NT2/D1 (cell line): ENCODE data around the gene ACTR2.

Source experiments
- DNase-seq: peaks from one replicate; pipeline ENCODE4 v3.0.0-alpha.2; 2011; ENCODE audit warnings: low read depth, low spot score
- H3K27me3 ChIP-seq: 2 replicates; pipeline ENCODE4 v1.6.0; 2011; ENCODE audit warnings: mild to moderate bottlenecking; ENCODE audit not compliant: insufficient read length, insufficient read depth
- H3K36me3 ChIP-seq: 2 replicates; pipeline ENCODE4 v1.6.1; 2011; ENCODE audit warnings: mild to moderate bottlenecking, low read length, mixed read lengths; ENCODE audit not compliant: insufficient read depth, insufficient read length
- H3K4me1 ChIP-seq: 2 replicates; pipeline ENCODE4 v1.5.1; 2011; ENCODE audit not compliant: insufficient read depth, insufficient read length
- H3K4me3 ChIP-seq: 2 replicates; pipeline ENCODE4 v1.5.1; 2011; ENCODE audit warnings: low read depth; ENCODE audit not compliant: insufficient read length
- H3K9ac ChIP-seq: 2 replicates; pipeline ENCODE4 v1.6.0; 2011; ENCODE audit warnings: low read depth; ENCODE audit not compliant: insufficient read length
- H3K9me3 ChIP-seq: 2 replicates; pipeline ENCODE4 v1.5.1; 2011; ENCODE audit warnings: mild to moderate bottlenecking, low read length; ENCODE audit not compliant: insufficient read depth
- SUZ12 ChIP-seq: IDR thresholded peaks from 2 replicates; pipeline ENCODE4 v1.6.1; 2011; ENCODE audit not compliant: insufficient read length, insufficient read depth; ENCODE audit errors: extremely low read depth
- YY1 ChIP-seq: IDR thresholded peaks from 2 replicates; pipeline ENCODE4 v1.6.1; 2011; ENCODE audit not compliant: insufficient read length, insufficient read depth
- ZNF274 ChIP-seq: IDR thresholded peaks from 2 replicates; pipeline ENCODE4 v1.6.1; 2011; ENCODE audit warnings: mild to moderate bottlenecking, low read depth, low read length

The ACTR2 gene

DNA sequence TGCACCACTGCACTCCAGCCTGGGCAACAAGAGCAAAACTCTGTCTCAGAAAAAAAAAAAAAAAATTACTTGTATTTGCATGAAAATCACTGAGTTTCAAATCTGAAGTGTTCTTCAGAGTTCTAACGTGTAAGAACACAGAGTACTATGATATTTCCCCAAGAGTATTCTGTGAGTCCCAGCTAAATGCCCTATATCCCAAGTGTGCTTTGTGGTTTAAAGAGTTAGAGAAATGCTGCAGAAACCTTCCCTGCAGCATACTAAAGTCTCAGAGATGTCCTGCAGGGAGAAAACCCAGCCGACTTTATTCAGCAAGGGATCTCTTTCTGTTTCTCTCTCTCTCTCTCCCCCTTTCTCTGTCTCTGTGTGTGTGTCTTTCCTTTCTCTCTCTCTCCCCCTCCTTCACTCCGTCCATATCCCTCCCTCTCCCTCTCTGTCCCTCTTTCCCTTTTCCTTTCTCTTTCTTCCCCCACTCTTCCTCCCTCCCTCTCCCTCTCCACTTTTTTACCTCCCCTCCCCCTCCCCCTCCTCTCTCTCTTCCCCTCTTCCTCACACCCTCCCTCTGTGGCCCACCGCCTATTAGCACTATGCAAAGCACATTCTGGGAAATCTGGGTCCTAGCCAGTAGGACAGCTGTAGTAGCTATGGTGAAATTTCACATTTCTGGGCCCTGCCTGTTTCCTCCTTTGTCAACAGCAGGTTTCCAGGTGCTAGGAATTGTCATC is 54.2 kb downstream of the ACTR2 start:
- Histone ChIP-seq H3K9ac (no peak overlapping the region), H3K4me3 (no peak overlapping the region), H3K4me1 (no peaks in the 10 kb centered on the region), H3K27me3 (peaks cover 42% of the 10 kb centered on the region), H3K36me3 (no peaks in the 10 kb centered on the region), H3K9me3 (no peaks in the 10 kb centered on the region)
- TF ChIP-seq SUZ12, result no peak
- no peak for TF ChIP-seq ZNF274
- no peak for TF ChIP-seq YY1
- no peak for DNase-seq

GRCh38 chr2:65282477-65283053 is 54.9 kb downstream of the ACTR2 start:
- Histone ChIP-seq H3K4me3 (no peak overlapping the region), H3K27me3 (peaks cover 35% of the 10 kb centered on the region), H3K4me1 (no peaks in the 10 kb centered on the region), H3K9me3 (no peaks in the 10 kb centered on the region), H3K36me3 (no peaks in the 10 kb centered on the region), H3K9ac (peak overlapping the region; percentile 1)
- no peak for DNase-seq
- TF ChIP-seq YY1, result no peak
- TF ChIP-seq SUZ12, result no peak
- TF ChIP-seq ZNF274, result no peak

GRCh38 chr2:65287364-65287763 is 59.7 kb downstream of the ACTR2 start:
- Histone ChIP-seq H3K9me3 (no peaks in the 10 kb centered on the region), H3K9ac (no peak overlapping the region), H3K4me3 (no peak overlapping the region), H3K27me3 (peaks cover 5% of the 10 kb centered on the region), H3K4me1 (peaks cover 2% of the 10 kb centered on the region), H3K36me3 (no peaks in the 10 kb centered on the region)
- TF ChIP-seq YY1 (no peak), ZNF274 (no peak), SUZ12 (no peak)
- no peak for DNase-seq

GRCh38 chr2:65291216-65292105 is 63.8 kb downstream of the ACTR2 start:
- H3K27me3 ChIP-seq, result no peaks in the 10 kb centered on the region
- H3K4me3 ChIP-seq, result no peak overlapping the region
- H3K9me3 ChIP-seq, result no peaks in the 10 kb centered on the region
- no peaks in the 10 kb centered on the region for H3K36me3 ChIP-seq
- H3K4me1 ChIP-seq, result peaks cover 11% of the 10 kb centered on the region
- TF ChIP-seq YY1 (no peak), SUZ12 (no peak), ZNF274 (no peak)
- no peak for DNase-seq
- no peak overlapping the region for H3K9ac ChIP-seq

DNA sequence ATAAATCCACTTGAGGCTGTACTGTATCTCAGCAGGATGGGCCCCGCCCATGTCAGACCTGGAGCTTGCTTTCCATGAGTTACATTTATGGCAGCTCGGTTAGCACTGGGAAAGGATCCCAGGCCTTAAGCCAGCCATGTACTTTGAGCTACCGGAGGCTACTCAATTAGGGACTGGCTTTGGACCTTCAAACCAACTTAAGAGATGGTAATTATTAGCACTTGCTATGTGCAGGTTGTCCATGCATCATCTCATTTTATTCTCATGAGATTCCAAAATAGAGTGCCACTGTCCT is 64.4 kb downstream of the ACTR2 start:
- Histone ChIP-seq H3K36me3 (no peaks in the 10 kb centered on the region), H3K27me3 (no peaks in the 10 kb centered on the region), H3K9ac (no peak overlapping the region), H3K4me3 (no peak overlapping the region), H3K4me1 (peaks cover 11% of the 10 kb centered on the region), H3K9me3 (no peaks in the 10 kb centered on the region)
- TF ChIP-seq ZNF274, result no peak
- TF ChIP-seq YY1, result no peak
- no peak for TF ChIP-seq SUZ12
- DNase-seq, result no peak

DNA sequence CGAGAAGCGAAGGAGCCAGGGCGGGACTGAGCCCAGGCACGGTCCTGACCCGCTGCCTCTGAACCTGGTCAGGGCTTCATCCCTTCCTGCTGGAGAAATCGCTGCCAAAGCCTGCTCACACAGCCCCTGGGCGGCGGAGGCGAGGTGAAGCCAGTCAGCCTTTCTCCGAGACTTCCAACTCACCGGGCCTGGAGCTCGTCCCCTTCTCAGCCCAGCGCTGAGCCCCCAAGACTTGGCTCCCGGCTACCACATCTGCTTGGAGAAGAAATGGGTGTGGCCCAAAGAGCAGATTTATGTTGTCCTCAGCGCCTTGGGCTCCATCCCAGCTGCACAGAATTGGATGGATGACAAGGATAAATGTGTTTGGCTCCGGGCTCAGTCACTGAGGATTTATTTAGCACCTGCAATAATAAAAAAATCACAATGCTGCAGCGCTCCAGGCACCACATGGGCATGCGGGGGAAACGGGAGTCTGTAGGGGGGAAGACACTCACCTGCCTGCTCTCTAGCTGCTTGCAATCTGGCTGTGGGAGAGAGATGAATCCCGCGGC is 64.9 kb downstream of the ACTR2 start:
- no peaks in the 10 kb centered on the region for H3K27me3 ChIP-seq
- H3K36me3 ChIP-seq, result no peaks in the 10 kb centered on the region
- H3K9ac ChIP-seq, result no peak overlapping the region
- peaks cover 11% of the 10 kb centered on the region for H3K4me1 ChIP-seq
- H3K9me3 ChIP-seq, result no peaks in the 10 kb centered on the region
- DNase-seq, result no peak
- no peak overlapping the region for H3K4me3 ChIP-seq
- no peak for TF ChIP-seq YY1
- TF ChIP-seq ZNF274, result no peak
- TF ChIP-seq SUZ12, result no peak

- DNase-seq, result no peak
- TF ChIP-seq ZNF274 (no peak), SUZ12 (no peak), YY1 (no peak)
- no peaks in the 10 kb centered on the region for H3K36me3 ChIP-seq
- no peaks in the 10 kb centered on the region for H3K27me3 ChIP-seq
- peaks cover 14% of the 10 kb centered on the region for H3K4me1 ChIP-seq
- H3K9ac ChIP-seq, result no peak overlapping the region
- H3K4me3 ChIP-seq, result no peak overlapping the region
- H3K9me3 ChIP-seq, result no peaks in the 10 kb centered on the region
Measured at GRCh38 chr2:65293376-65293775, 65.7 kb downstream of the ACTR2 start.
